GM19438 (cell line): ENCODE data around the gene TSPAN15.
"Not testable (repeated sequence)": the region's sequence is repeated elsewhere in the genome, so short reads cannot be mapped to it uniquely, and the experiment has no call there.

Experiments
- ATAC-seq: cut with Tn5 transposase; IDR thresholded peaks from one replicate; pipeline ENCODE4 v1.9.1; 2021; ENCODE audit warnings: low read depth; ENCODE audit not compliant: unreplicated experiment

TSPAN15 gene

GRCh38 chr10:69517271-69517848, 66.1 kb downstream of the TSPAN15 start:
- no peak for ATAC-seq

GRCh38 chr10:69527961-69528360, 76.7 kb downstream of the TSPAN15 start:
- ATAC-seq: no peak

GRCh38 chr10:69533658-69534057, 82.4 kb downstream of the TSPAN15 start:
- no peak for ATAC-seq

- not testable (repeated sequence) for ATAC-seq
Measured at GRCh38 chr10:69536521-69536920, 85.3 kb downstream of the TSPAN15 start.

- ATAC-seq: no peak
Measured at GRCh38 chr10:69537449-69537848, 86.2 kb downstream of the TSPAN15 start.

GRCh38 chr10:69538461-69538860, 87.2 kb downstream of the TSPAN15 start:
- ATAC-seq: no peak

GRCh38 chr10:69541463-69541862, 90.2 kb downstream of the TSPAN15 start:
- no peak for ATAC-seq

- ATAC-seq: no peak
Measured at GRCh38 chr10:69549959-69550358, 98.7 kb downstream of the TSPAN15 start.

GRCh38 chr10:69552268-69552667, 101.0 kb downstream of the TSPAN15 start:
- no peak for ATAC-seq

- no peak for ATAC-seq
Measured at GRCh38 chr10:69553328-69553727, 102.1 kb downstream of the TSPAN15 start.

- ATAC-seq: no peak
Measured at GRCh38 chr10:69554611-69555010, 103.3 kb downstream of the TSPAN15 start.
